ENCODE results near the gene SOS1. TPM values are rescaled to one million over a fixed set of nuclear protein-coding genes. Genes with fewer than 3 reads are reported as not detected.

SOS1 gene
- total RNA-seq, 1 experiment from 2014 or later = 28.4 TPM

DNA sequence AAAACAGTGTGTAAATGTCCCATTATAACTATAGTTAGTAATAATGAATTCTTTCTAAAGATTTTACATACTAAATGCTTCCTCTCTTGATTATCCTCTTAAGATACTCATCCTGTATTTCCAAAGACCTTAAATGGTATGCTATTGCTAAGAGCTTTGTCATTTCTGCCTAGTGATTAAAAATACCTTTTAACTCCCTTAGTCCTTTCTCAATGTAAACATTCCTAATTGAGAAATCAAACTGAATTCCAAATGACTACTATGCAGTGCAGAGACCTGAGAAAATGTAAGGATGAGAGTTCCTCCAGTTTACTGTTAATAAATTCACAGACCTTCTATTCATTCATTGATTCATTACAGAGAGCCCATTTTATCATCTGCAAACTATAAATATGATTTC lies 86.9 kb downstream of the SOS1 start:
- no peak for ATAC-seq

More for the DNA sequence above, 86.9 kb downstream of the SOS1 start:
- Mint-ChIP-seq H3K4me3 (no peak overlapping the region), H3K4me1 (no peaks in the 10 kb centered on the region), H3K9me3 (no peaks in the 10 kb centered on the region), H3K27me3 (ENCODE audit: low read depth) (no peaks in the 10 kb centered on the region), H3K36me3 (peaks cover 12% of the 10 kb centered on the region), H3K27ac (no peak overlapping the region)
- CTCF ChIA-PET = interaction anchor here (0.6 kb wide), 1 partner anchor 87 kb away, joined by 3 read pairs; no protein-coding TSS in a partner anchor
- TF ChIP-seq, protein P1, sequence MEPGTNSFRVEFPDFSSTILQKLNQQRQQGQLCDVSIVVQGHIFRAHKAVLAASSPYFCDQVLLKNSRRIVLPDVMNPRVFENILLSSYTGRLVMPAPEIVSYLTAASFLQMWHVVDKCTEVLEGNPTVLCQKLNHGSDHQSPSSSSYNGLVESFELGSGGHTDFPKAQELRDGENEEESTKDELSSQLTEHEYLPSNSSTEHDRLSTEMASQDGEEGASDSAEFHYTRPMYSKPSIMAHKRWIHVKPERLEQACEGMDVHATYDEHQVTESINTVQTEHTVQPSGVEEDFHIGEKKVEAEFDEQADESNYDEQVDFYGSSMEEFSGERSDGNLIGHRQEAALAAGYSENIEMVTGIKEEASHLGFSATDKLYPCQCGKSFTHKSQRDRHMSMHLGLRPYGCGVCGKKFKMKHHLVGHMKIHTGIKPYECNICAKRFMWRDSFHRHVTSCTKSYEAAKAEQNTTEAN (CRISPR knock-in tag; IDR thresholded peaks at IDR 0.05) = no peak
- TF ChIP-seq CTCF (IDR thresholded peaks at IDR 0.05) (no peak), JAZF1 (CRISPR knock-in tag; IDR thresholded peaks at IDR 0.05) (no peak), SMAD3 (CRISPR knock-in tag; IDR thresholded peaks at IDR 0.05; ENCODE audit: borderline replicate concordance) (no peak), E2F5 (CRISPR knock-in tag; IDR thresholded peaks at IDR 0.05) (no peak), IRF1 (CRISPR knock-in tag; IDR thresholded peaks at IDR 0.05) (no peak), ZNF263 (CRISPR knock-in tag; IDR thresholded peaks at IDR 0.05; ENCODE audit: low read depth) (no peak), ATF2 (CRISPR knock-in tag; IDR thresholded peaks at IDR 0.05; ENCODE audit: borderline replicate concordance, low read depth) (no peak), ZNF423 (CRISPR knock-in tag; IDR thresholded peaks at IDR 0.05) (no peak), USF1 (CRISPR knock-in tag; IDR thresholded peaks at IDR 0.05) (no peak), CBFB (CRISPR knock-in tag; IDR thresholded peaks at IDR 0.05; ENCODE audit: low read depth) (no peak), NFE2L1 (CRISPR knock-in tag; IDR thresholded peaks at IDR 0.05) (no peak), TEAD1 (CRISPR knock-in tag; IDR thresholded peaks at IDR 0.05) (no peak), ZNF121 (CRISPR knock-in tag; IDR thresholded peaks at IDR 0.05) (no peak), TCF7 (CRISPR knock-in tag; IDR thresholded peaks at IDR 0.05; ENCODE audit: low read depth) (no peak), ATF1 (CRISPR knock-in tag; IDR thresholded peaks at IDR 0.05) (no peak)
- TF ChIP-seq, protein P2, sequence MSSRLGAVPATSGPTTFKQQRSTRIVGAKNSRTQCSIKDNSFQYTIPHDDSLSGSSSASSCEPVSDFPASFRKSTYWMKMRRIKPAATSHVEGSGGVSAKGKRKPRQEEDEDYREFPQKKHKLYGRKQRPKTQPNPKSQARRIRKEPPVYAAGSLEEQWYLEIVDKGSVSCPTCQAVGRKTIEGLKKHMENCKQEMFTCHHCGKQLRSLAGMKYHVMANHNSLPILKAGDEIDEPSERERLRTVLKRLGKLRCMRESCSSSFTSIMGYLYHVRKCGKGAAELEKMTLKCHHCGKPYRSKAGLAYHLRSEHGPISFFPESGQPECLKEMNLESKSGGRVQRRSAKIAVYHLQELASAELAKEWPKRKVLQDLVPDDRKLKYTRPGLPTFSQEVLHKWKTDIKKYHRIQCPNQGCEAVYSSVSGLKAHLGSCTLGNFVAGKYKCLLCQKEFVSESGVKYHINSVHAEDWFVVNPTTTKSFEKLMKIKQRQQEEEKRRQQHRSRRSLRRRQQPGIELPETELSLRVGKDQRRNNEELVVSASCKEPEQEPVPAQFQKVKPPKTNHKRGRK (CRISPR knock-in tag; IDR thresholded peaks at IDR 0.05; ENCODE audit: borderline replicate concordance) = no peak
- TF ChIP-seq, protein P3, sequence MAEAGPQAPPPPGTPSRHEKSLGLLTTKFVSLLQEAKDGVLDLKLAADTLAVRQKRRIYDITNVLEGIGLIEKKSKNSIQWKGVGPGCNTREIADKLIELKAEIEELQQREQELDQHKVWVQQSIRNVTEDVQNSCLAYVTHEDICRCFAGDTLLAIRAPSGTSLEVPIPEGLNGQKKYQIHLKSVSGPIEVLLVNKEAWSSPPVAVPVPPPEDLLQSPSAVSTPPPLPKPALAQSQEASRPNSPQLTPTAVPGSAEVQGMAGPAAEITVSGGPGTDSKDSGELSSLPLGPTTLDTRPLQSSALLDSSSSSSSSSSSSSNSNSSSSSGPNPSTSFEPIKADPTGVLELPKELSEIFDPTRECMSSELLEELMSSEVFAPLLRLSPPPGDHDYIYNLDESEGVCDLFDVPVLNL (CRISPR knock-in tag; IDR thresholded peaks at IDR 0.05; ENCODE audit: borderline replicate concordance, low read depth) = no peak
- DNase-seq (ENCODE audit: low spot score) = no peak
- POLR2A ChIA-PET = no interaction called here

Data from WTC11 (cell line).